Stomach (tissue), 4 donors: ENCODE measurements around the gene PRKN.

Source experiments
- CTCF ChIP-seq, 7 experiments: fragments of 450-650 bp in 4 of 7; fragments of 200-600 bp in 3 of 7; sonication (generic) in 3 of 7; IDR thresholded peaks; one replicate each; pipeline ENCODE4 v1.5.1; 2016 to 2019; ENCODE audit warnings: antibody characterized with exemption in 7 of 7, control low read depth in 2 of 7, mild to moderate bottlenecking in 1 of 7
- EP300 ChIP-seq: sonication (generic); formaldehyde crosslinking; IDR thresholded peaks from one replicate; pipeline ENCODE4 v1.6.1; 2017; ENCODE audit warnings: antibody characterized with exemption
- POLR2A ChIP-seq, 4 donors: fragments of 450-650 bp; IDR thresholded peaks; one replicate each; pipeline ENCODE4 v1.6.1; 2016; ENCODE audit warnings: antibody characterized with exemption in 4 of 4, control low read depth in 2 of 4, mild to moderate bottlenecking in 1 of 4, moderate library complexity in 1 of 4
- POLR2AphosphoS5 ChIP-seq, 3 donors: sonication (generic); formaldehyde crosslinking; IDR thresholded peaks; one replicate each; pipeline ENCODE4 v1.6.1; 2016; ENCODE audit warnings: antibody characterized with exemption in 3 of 3

GRCh38 chr6:162627362-162627761 lies 100.2 kb downstream of the PRKN start:
- no peak for TF ChIP-seq CTCF (IDR thresholded peaks at IDR 0.05)
- TF ChIP-seq POLR2AphosphoS5 (IDR thresholded peaks at IDR 0.05) = no peak
- no peak for TF ChIP-seq POLR2A (IDR thresholded peaks at IDR 0.05)
- no peak for TF ChIP-seq EP300
